Tibial artery (tissue), 4 donors: Measurements from ENCODE around the gene METTL8.

Experiments
- DNase-seq, 2 donors: peaks; one replicate each; pipeline ENCODE4 v3.0.0-alpha.2; 2019
- H3K27ac ChIP-seq, 2 donors: fragments of 200-600 bp; sonication (generic) in 1 of 2; 1 replicate in 1 of 2; 2 replicates in 1 of 2; pipeline ENCODE4 v1.5.1; 2018 to 2019; ENCODE audit warnings: mild to moderate bottlenecking in 1 of 2
- H3K27me3 ChIP-seq, 2 donors: fragments of 200-600 bp; sonication (generic) in 1 of 2; one replicate each; pipeline versions ENCODE4 v1.5.1 to v1.6.0; 2016 to 2019
- H3K36me3 ChIP-seq, 3 donors: fragments of 200-600 bp; sonication (generic) in 2 of 3; one replicate each; pipeline ENCODE4 v1.5.1; 2016 to 2019; ENCODE audit warnings: mild to moderate bottlenecking in 2 of 3
- H3K4me1 ChIP-seq, 4 donors: fragments of 200-600 bp; sonication (generic) in 2 of 4; 1 replicate in 3 of 4; 2 replicates in 1 of 4; pipeline ENCODE4 v1.5.1; 2016 to 2019
- H3K4me3 ChIP-seq, 2 donors: fragments of 200-600 bp; sonication (generic) in 1 of 2; 1 replicate in 1 of 2; 2 replicates in 1 of 2; pipeline ENCODE4 v1.5.1; 2018 to 2019; ENCODE audit warnings: mild to moderate bottlenecking in 2 of 2
- H3K9me3 ChIP-seq, 3 donors: fragments of 200-600 bp; sonication (generic) in 1 of 3; one replicate each; pipeline ENCODE4 v1.5.1; 2016 to 2019
- intact Hi-C: fragments of 100-400 bp; cut with DNase I; formaldehyde crosslinking; loops from one replicate; pipeline ENCODE4 v1.15.0; 2023; ENCODE audit warnings: low total_unique reads
- TF ChIP-seq, protein P1 (sequence below), 2 experiments: fragments of 200-600 bp in 1 of 2; fragments of 450-650 bp in 1 of 2; IDR thresholded peaks; one replicate each; pipeline ENCODE4 v1.5.1; 2017 to 2019; ENCODE audit warnings: antibody characterized with exemption in 2 of 2, mild to moderate bottlenecking in 1 of 2, moderate library complexity in 1 of 2

METTL8 gene

GRCh38 chr2:171327043-171327496 is 106.7 kb downstream of the METTL8 start:
- TF ChIP-seq, protein P1, sequence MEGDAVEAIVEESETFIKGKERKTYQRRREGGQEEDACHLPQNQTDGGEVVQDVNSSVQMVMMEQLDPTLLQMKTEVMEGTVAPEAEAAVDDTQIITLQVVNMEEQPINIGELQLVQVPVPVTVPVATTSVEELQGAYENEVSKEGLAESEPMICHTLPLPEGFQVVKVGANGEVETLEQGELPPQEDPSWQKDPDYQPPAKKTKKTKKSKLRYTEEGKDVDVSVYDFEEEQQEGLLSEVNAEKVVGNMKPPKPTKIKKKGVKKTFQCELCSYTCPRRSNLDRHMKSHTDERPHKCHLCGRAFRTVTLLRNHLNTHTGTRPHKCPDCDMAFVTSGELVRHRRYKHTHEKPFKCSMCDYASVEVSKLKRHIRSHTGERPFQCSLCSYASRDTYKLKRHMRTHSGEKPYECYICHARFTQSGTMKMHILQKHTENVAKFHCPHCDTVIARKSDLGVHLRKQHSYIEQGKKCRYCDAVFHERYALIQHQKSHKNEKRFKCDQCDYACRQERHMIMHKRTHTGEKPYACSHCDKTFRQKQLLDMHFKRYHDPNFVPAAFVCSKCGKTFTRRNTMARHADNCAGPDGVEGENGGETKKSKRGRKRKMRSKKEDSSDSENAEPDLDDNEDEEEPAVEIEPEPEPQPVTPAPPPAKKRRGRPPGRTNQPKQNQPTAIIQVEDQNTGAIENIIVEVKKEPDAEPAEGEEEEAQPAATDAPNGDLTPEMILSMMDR (IDR thresholded peaks at IDR 0.05), result no peak
- Histone ChIP-seq H3K4me1 (no peaks in the 10 kb centered on the region), H3K27ac (no peak overlapping the region), H3K4me3 (no peak overlapping the region), H3K27me3 (no peaks in the 10 kb centered on the region), H3K9me3 (no peaks in the 10 kb centered on the region), H3K36me3 (no peaks in the 10 kb centered on the region)
- intact Hi-C loops, result no loop called here
- no peak for DNase-seq

DNA sequence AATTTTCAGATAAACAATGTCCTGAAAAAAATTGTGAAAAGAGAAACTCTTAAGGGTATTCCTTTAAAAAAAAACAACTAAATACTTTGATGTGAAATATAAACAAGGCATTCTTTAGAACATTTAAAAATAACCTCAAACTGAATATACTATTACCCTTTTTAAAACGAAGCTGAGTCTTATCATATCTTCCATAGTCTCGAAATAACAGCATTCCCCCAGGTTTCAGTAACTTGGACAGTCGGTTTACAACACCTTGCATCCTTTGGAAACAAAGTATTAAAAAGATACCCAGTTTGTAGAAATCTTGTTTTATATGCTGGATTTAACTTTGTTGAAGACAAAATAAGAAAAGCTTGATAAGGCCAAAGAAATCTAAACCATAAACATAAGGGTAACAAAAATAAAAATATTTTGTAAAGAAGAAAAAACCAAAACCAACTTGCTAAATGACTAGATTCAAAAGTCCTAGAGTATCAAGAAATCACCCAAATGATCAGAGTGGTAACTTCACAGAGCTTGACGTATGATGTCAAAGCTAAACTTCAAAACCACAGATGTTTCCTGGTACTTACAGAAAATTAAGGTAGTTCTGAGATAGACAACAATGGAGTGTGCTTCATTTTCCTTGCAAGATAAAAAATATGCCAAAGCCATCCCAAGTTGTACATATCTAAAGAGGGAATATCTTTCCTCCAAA is 107.8 kb downstream of the METTL8 start:
- TF ChIP-seq, protein P1 (IDR thresholded peaks at IDR 0.05), result no peak
- intact Hi-C loops, result no loop called here
- Histone ChIP-seq H3K27ac (no peak overlapping the region), H3K36me3 (no peaks in the 10 kb centered on the region), H3K4me3 (no peak overlapping the region), H3K4me1 (no peaks in the 10 kb centered on the region), H3K27me3 (no peaks in the 10 kb centered on the region), H3K9me3 (no peaks in the 10 kb centered on the region)
- DNase-seq, result no peak

GRCh38 chr2:171323971-171324528 is 109.7 kb downstream of the METTL8 start:
- Histone ChIP-seq H3K4me3 (no peak overlapping the region), H3K36me3 (no peaks in the 10 kb centered on the region), H3K27me3 (no peaks in the 10 kb centered on the region), H3K9me3 (no peaks in the 10 kb centered on the region), H3K27ac (no peak overlapping the region), H3K4me1 (peaks cover 0 to 4% (median 3%) of the 10 kb centered on the region in 4 donors)
- intact Hi-C loops, result no loop called here
- DNase-seq, result no peak
- TF ChIP-seq, protein P1 (IDR thresholded peaks at IDR 0.05), result no peak

GRCh38 chr2:171322928-171323327 is 110.9 kb downstream of the METTL8 start:
- intact Hi-C loops, result no loop called here
- no peaks in the 10 kb centered on the region for H3K9me3 ChIP-seq
- no peaks in the 10 kb centered on the region for H3K36me3 ChIP-seq
- no peak overlapping the region for H3K4me3 ChIP-seq
- DNase-seq, result no peak
- H3K27ac ChIP-seq, result no peak overlapping the region
- H3K27me3 ChIP-seq, result no peaks in the 10 kb centered on the region
- TF ChIP-seq, protein P1 (IDR thresholded peaks at IDR 0.05), result no peak
- H3K4me1 ChIP-seq, result peaks cover 0 to 13% (median 10%) of the 10 kb centered on the region in 4 donors

DNA sequence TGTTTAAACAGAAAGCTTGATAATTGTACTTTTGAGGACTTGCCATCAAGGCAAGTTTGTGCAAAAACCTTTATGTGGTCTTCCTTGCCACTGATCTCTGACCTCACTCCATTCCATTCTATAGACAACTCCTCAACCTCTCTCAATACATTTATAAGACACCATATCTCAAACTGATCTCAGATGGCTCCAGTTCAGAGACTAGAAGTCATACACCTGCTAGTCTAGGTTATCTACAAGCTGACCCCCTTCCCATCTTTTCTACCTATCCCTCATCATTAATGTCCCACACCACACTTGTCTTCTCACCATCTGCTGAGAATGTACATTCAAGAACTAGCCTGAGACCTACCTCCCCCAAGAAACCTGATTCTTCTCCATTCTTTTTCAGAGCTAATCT is 113.1 kb downstream of the METTL8 start:
- H3K9me3 ChIP-seq, result no peaks in the 10 kb centered on the region
- H3K27ac ChIP-seq, result no peak overlapping the region
- intact Hi-C loops, result no loop called here
- peaks cover 0 to 13% (median 10%) of the 10 kb centered on the region in 4 donors for H3K4me1 ChIP-seq
- H3K36me3 ChIP-seq, result no peaks in the 10 kb centered on the region
- no peaks in the 10 kb centered on the region for H3K27me3 ChIP-seq
- no peak for DNase-seq
- TF ChIP-seq, protein P1 (IDR thresholded peaks at IDR 0.05), result no peak
- H3K4me3 ChIP-seq, result no peak overlapping the region
